ENCODE measurements around the gene PCBP3. TPM values are rescaled to one million over a fixed set of nuclear protein-coding genes. Genes with fewer than 3 reads are reported as not detected.
"Not testable (repeated sequence)": the region's sequence is repeated elsewhere in the genome, so short reads cannot be mapped to it uniquely, and the experiment has no call there.

Gene PCBP3
- total RNA-seq, 2 donors from 2014 or later: 0.77 to 17.2 TPM

DNA sequence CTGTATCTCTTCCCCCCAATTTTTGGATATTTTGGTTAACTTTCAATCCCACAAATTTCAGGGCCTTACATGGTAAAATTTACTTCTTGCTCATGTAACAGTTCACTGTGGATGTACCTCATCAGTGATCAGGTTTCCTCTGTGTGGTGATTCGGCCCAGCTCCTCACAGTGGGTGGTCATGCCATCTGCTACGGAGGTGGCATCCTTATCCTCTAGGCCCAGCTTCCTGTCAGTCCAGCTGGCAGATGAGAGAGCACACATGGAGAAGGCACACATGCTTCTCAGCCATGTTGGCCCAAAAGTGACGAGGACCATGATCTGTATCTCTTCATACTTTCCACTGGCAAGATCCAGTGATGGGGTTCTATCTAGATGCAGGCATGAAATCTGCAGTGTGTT, 27.2 kb downstream of the PCBP3 start:
- no peaks in the 10 kb centered on the region for H3K9me3 ChIP-seq
- H3K27ac ChIP-seq: no peak overlapping the region
- no peak overlapping the region for H3K4me3 ChIP-seq
- no peaks in the 10 kb centered on the region for H3K36me3 ChIP-seq
- DNase-seq (ENCODE audit: low spot score): no peak
- intact Hi-C loops (cut with DNase I): no loop called here
- no peaks in the 10 kb centered on the region for H3K4me1 ChIP-seq (replicated peaks)
- 79% methylated on average over 3 of the region's 3 CpGs for WGBS
- TF ChIP-seq POLR2A (IDR thresholded peaks at IDR 0.05) (no peak), POLR2AphosphoS5 (IDR thresholded peaks at IDR 0.05) (no peak)
- TF ChIP-seq, protein P1, sequence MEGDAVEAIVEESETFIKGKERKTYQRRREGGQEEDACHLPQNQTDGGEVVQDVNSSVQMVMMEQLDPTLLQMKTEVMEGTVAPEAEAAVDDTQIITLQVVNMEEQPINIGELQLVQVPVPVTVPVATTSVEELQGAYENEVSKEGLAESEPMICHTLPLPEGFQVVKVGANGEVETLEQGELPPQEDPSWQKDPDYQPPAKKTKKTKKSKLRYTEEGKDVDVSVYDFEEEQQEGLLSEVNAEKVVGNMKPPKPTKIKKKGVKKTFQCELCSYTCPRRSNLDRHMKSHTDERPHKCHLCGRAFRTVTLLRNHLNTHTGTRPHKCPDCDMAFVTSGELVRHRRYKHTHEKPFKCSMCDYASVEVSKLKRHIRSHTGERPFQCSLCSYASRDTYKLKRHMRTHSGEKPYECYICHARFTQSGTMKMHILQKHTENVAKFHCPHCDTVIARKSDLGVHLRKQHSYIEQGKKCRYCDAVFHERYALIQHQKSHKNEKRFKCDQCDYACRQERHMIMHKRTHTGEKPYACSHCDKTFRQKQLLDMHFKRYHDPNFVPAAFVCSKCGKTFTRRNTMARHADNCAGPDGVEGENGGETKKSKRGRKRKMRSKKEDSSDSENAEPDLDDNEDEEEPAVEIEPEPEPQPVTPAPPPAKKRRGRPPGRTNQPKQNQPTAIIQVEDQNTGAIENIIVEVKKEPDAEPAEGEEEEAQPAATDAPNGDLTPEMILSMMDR (IDR thresholded peaks at IDR 0.05): no peak
- H3K27me3 ChIP-seq (replicated peaks; ENCODE audit: insufficient read depth): no peaks in the 10 kb centered on the region

DNA sequence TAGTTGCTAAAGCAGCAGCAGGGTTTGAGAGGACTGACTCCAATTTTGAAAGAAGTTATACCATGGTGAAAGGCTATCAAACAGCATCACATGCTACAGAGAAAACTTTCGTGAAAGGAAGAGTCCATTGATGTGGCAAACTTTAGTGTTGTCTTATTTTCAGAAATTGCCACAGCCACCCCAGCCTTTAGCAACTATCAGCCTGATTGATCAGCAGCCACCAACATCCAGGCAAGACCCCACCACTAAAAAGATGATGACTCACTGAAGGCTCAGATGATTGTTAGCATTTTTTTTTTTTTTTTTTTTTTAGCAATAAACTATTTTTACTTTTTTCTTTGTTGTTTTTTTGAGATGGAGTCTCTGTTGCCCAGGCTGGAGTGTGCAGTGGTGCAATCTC, 35.3 kb downstream of the PCBP3 start:
- H3K4me1 ChIP-seq (replicated peaks); H3K27me3 ChIP-seq (replicated peaks; ENCODE audit: insufficient read depth); intact Hi-C loops (cut with DNase I); H3K9me3 ChIP-seq; H3K27ac ChIP-seq; DNase-seq (ENCODE audit: low spot score); H3K4me3 ChIP-seq; H3K36me3 ChIP-seq: not testable (repeated sequence)
- WGBS: 95% methylated on average over 1 of the region's 1 CpG

DNA sequence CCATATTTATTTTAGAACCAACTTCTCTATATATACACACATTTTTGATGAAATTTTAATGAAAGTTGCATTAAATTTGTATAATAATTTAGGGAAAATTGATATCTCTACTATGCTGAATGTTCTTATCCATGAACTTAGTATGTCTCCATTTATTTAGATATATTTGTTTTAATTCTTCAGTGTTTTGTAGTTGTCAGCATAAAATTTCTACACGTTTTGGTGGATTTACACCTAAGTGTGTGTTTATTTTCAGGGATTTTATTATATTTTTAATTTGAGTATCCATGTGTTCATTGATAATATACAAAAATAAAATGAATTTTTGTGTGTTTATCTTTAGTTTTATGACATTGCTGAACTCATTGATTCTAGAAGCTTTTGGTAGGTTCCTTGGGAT, 36.7 kb downstream of the PCBP3 start:
- Histone ChIP-seq H3K36me3 (no peaks in the 10 kb centered on the region), H3K4me1 (replicated peaks) (no peaks in the 10 kb centered on the region), H3K9me3 (no peaks in the 10 kb centered on the region), H3K27me3 (replicated peaks; ENCODE audit: insufficient read depth) (no peaks in the 10 kb centered on the region), H3K4me3 (no peak overlapping the region), H3K27ac (no peak overlapping the region)
- no peak for DNase-seq (ENCODE audit: low spot score)
- no peak for TF ChIP-seq POLR2AphosphoS5 (IDR thresholded peaks at IDR 0.05)
- no peak for TF ChIP-seq POLR2A (IDR thresholded peaks at IDR 0.05)
- TF ChIP-seq, protein P1 (IDR thresholded peaks at IDR 0.05): no peak
- intact Hi-C loops (cut with DNase I): no loop called here
- WGBS: 33% methylated on average over 1 of the region's 1 CpG

DNA sequence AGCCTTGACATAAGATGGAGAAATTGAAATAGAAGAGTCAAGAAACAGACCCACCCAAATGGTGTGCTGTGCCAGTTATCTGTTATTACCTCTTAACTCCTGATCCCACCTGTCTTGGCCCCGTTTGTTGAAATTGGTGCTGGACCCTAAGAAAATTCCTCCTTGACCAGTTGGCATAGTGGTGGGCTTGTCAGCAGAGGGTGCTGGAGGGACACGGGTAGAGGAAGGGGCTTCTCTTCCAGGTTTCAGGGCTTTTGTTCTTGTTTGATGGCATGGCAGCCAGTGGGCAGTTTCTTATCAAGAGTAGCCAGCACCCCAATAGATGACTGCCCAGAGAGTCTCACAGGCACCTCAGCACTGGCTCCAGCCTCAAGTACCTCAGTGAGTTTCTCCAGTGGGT, 51.6 kb downstream of the PCBP3 start:
- no peaks in the 10 kb centered on the region for H3K9me3 ChIP-seq
- no peaks in the 10 kb centered on the region for H3K36me3 ChIP-seq
- H3K4me3 ChIP-seq: no peak overlapping the region
- intact Hi-C loops (cut with DNase I): no loop called here
- H3K4me1 ChIP-seq (replicated peaks): no peaks in the 10 kb centered on the region
- H3K27ac ChIP-seq: no peak overlapping the region
- H3K27me3 ChIP-seq (replicated peaks; ENCODE audit: insufficient read depth): no peaks in the 10 kb centered on the region
- no peak for TF ChIP-seq POLR2A (IDR thresholded peaks at IDR 0.05)
- no peak for TF ChIP-seq POLR2AphosphoS5 (IDR thresholded peaks at IDR 0.05)
- TF ChIP-seq, protein P1 (IDR thresholded peaks at IDR 0.05): no peak
- DNase-seq (ENCODE audit: low spot score): no peak
- WGBS: 24% methylated on average over 2 of the region's 2 CpGs

DNA sequence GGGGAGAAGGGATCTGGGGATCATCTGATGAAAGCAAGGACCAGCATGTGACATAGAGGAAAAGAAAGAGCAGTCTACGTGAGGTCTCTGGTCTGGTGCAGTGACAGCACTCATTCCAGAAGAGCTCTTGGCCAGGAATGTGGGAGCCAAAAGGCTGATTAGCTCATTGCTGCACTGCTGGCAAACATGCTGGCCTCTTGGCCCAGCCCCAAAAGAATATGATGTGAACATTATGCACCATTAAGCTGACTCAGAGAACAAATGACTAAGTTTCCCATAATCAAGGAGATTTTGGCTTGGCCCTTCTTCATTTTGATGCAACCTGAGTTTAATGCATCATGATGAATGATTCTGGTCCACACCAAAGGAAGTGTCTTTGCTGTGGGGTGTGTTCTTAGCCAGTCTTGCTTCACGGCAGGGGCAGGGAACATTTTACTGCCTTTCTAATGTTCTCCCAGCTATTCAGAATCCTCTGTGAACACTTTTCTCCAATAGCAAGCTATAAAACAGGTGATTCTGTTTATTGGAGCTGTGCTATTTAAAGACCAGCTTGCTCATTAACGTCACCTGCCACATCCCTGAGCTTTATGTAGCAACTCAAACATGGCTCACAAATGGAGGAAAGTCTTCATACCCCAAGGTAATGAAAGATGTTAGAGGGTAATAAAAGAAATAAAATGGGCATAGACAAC, 55.1 kb downstream of the PCBP3 start:
- Histone ChIP-seq H3K4me1 (replicated peaks) (no peaks in the 10 kb centered on the region), H3K36me3 (no peaks in the 10 kb centered on the region), H3K27me3 (replicated peaks; ENCODE audit: insufficient read depth) (no peaks in the 10 kb centered on the region), H3K9me3 (no peaks in the 10 kb centered on the region), H3K4me3 (no peak overlapping the region), H3K27ac (no peak overlapping the region)
- intact Hi-C loops (cut with DNase I): no loop called here
- 26% methylated on average over 3 of the region's 3 CpGs for WGBS
- DNase-seq (ENCODE audit: low spot score): no peak
- TF ChIP-seq POLR2A (IDR thresholded peaks at IDR 0.05) (no peak), POLR2AphosphoS5 (IDR thresholded peaks at IDR 0.05) (no peak)
- TF ChIP-seq, protein P1 (IDR thresholded peaks at IDR 0.05): no peak
